Mesothelial cell of epicardium (in vitro differentiated cells): ENCODE results near the gene MYO5B. TPM values are rescaled to one million over a fixed set of nuclear protein-coding genes. Genes with fewer than 3 reads are reported as not detected.

ENCODE experiments used
- DNase-seq, 2 experiments: peaks; one replicate each; pipeline ENCODE4 v3.0.0; 2021; ENCODE audit warnings: low spot score in 2 of 2; ENCODE audit not compliant: unreplicated experiment in 2 of 2
- H3K27ac Mint-ChIP-seq: 2 replicates; pipeline ENCODE4 v1.8.0; 2021; ENCODE audit warnings: mixed read lengths
- H3K27me3 Mint-ChIP-seq: 2 replicates; pipeline ENCODE4 v1.8.0; 2021; ENCODE audit warnings: low read depth, mixed read lengths
- H3K36me3 Mint-ChIP-seq: 2 replicates; pipeline ENCODE4 v1.8.0; 2021; ENCODE audit warnings: mixed read lengths
- H3K4me1 Mint-ChIP-seq: 2 replicates; pipeline ENCODE4 v1.8.0; 2021; ENCODE audit warnings: mixed read lengths
- H3K4me3 Mint-ChIP-seq: 2 replicates; pipeline ENCODE4 v1.8.0; 2021; ENCODE audit warnings: mild to moderate bottlenecking, moderate library complexity, mixed read lengths
- H3K9me3 Mint-ChIP-seq: 2 replicates; pipeline ENCODE4 v1.8.0; 2021; ENCODE audit warnings: mixed read lengths
- CTCF ChIP-seq: fragments of 200-600 bp; sonication (generic); IDR thresholded peaks from one replicate; pipeline ENCODE4 v1.5.0; 2021; ENCODE audit warnings: antibody characterized with exemption; ENCODE audit not compliant: unreplicated experiment
- total RNA-seq: library from RNA; stranded (reverse); gene quantifications from 3 replicates; pipeline ENCODE4 v1.2.1, GENCODE V29; 2021

MYO5B gene
- total RNA-seq, 1 donor from 2014 or later, result 15.1 TPM

- no peak for TF ChIP-seq CTCF
- no peaks in the 10 kb centered on the region for H3K27me3 Mint-ChIP-seq
- H3K4me3 Mint-ChIP-seq, result no peak overlapping the region
- DNase-seq, result no peak
- H3K9me3 Mint-ChIP-seq, result peaks cover 8% of the 10 kb centered on the region
- H3K36me3 Mint-ChIP-seq, result peaks cover 3% of the 10 kb centered on the region
- H3K27ac Mint-ChIP-seq, result no peak overlapping the region
- no peaks in the 10 kb centered on the region for H3K4me1 Mint-ChIP-seq
Measured at GRCh38 chr18:50024466-50024865, 170.5 kb downstream of the MYO5B start.

- no peak overlapping the region for H3K27ac Mint-ChIP-seq
- no peak for DNase-seq
- H3K36me3 Mint-ChIP-seq, result peaks cover 3% of the 10 kb centered on the region
- no peaks in the 10 kb centered on the region for H3K27me3 Mint-ChIP-seq
- no peaks in the 10 kb centered on the region for H3K4me1 Mint-ChIP-seq
- TF ChIP-seq CTCF, result no peak
- H3K4me3 Mint-ChIP-seq, result no peak overlapping the region
- peaks cover 8% of the 10 kb centered on the region for H3K9me3 Mint-ChIP-seq
Measured at GRCh38 chr18:50022985-50023384, 172.0 kb downstream of the MYO5B start.

GRCh38 chr18:50014606-50015005 lies 180.3 kb downstream of the MYO5B start:
- H3K27ac Mint-ChIP-seq, result no peak overlapping the region
- no peak for DNase-seq
- no peaks in the 10 kb centered on the region for H3K27me3 Mint-ChIP-seq
- no peak for TF ChIP-seq CTCF
- peaks cover 2% of the 10 kb centered on the region for H3K4me1 Mint-ChIP-seq
- no peaks in the 10 kb centered on the region for H3K9me3 Mint-ChIP-seq
- no peaks in the 10 kb centered on the region for H3K36me3 Mint-ChIP-seq
- no peak overlapping the region for H3K4me3 Mint-ChIP-seq

- Mint-ChIP-seq H3K36me3 (no peaks in the 10 kb centered on the region), H3K27me3 (no peaks in the 10 kb centered on the region), H3K9me3 (no peaks in the 10 kb centered on the region), H3K4me3 (no peak overlapping the region), H3K4me1 (peaks cover 2% of the 10 kb centered on the region), H3K27ac (no peak overlapping the region)
- no peak for TF ChIP-seq CTCF
- DNase-seq, result no peak
Measured at GRCh38 chr18:50013363-50014138, 181.4 kb downstream of the MYO5B start.

GRCh38 chr18:50011813-50012435 lies 183.0 kb downstream of the MYO5B start:
- no peaks in the 10 kb centered on the region for H3K36me3 Mint-ChIP-seq
- H3K4me1 Mint-ChIP-seq, result peaks cover 8% of the 10 kb centered on the region
- no peak for DNase-seq
- H3K9me3 Mint-ChIP-seq, result no peaks in the 10 kb centered on the region
- H3K4me3 Mint-ChIP-seq, result no peak overlapping the region
- TF ChIP-seq CTCF, result no peak
- no peaks in the 10 kb centered on the region for H3K27me3 Mint-ChIP-seq
- H3K27ac Mint-ChIP-seq, result no peak overlapping the region
